SK-N-MC (cell line): ENCODE data around the gene CCNF.
"Not testable (repeated sequence)": the region's sequence is repeated elsewhere in the genome, so short reads cannot be mapped to it uniquely, and the experiment has no call there.

Source experiments
- DNase-seq: peaks from one replicate; pipeline ENCODE4 v3.0.0-alpha.2; 2011; ENCODE audit warnings: low read depth, low spot score
- H3K27ac ChIP-seq: fragments of 200-600 bp; sonication (generic); 2 replicates; pipeline ENCODE4 v1.5.1; 2016; ENCODE audit warnings: mixed run types
- H3K36me3 ChIP-seq: fragments of 200-600 bp; sonication (generic); 2 replicates; pipeline ENCODE4 v1.6.1; 2017; ENCODE audit warnings: antibody characterized with exemption, low read length, mixed read lengths; ENCODE audit not compliant: insufficient read depth
- H3K4me3 ChIP-seq: fragments of 200-600 bp; sonication (generic); 2 replicates; pipeline ENCODE4 v1.5.1; 2016
- H3K9ac ChIP-seq: fragments of 200-600 bp; sonication (generic); 2 replicates; pipeline ENCODE4 v1.8.0; 2017; ENCODE audit warnings: mixed run types, mixed read lengths; ENCODE audit not compliant: insufficient read length
- H3K9me3 ChIP-seq: fragments of 200-600 bp; sonication (generic); 2 replicates; pipeline ENCODE4 v1.6.1; 2017; ENCODE audit warnings: low read depth, mild to moderate bottlenecking, antibody characterized with exemption, low read length, moderate library complexity, mixed read lengths
- EZH2 ChIP-seq: fragments of 200-600 bp; sonication (generic); IDR thresholded peaks from one replicate; pipeline ENCODE4 v1.6.1; 2017; ENCODE audit warnings: antibody characterized with exemption
- FOXP2 ChIP-seq: optimal IDR thresholded peaks from 2 replicates; pipeline ENCODE3; 2011; ENCODE audit warnings: mild to moderate bottlenecking, moderate library complexity; ENCODE audit not compliant: insufficient read depth; ENCODE audit errors: extremely low read length, control extremely low read depth
- POLR2AphosphoS5 ChIP-seq: IDR thresholded peaks from 2 replicates; pipeline ENCODE4 v1.6.1; 2012; ENCODE audit warnings: mild to moderate bottlenecking, low read depth, low read length, borderline replicate concordance

The CCNF gene

GRCh38 chr16:2429034-2429770 lies at the start of gene CCNF:
TSS of gene CCNF (plus strand) at chr16:2429447. CDS start at chr16:2429482, 35 bp downstream.
- Histone ChIP-seq H3K36me3 (peaks cover 37% of the 10 kb centered on the region), H3K4me3 (peak within 1 kb of the TSS; percentile 92), H3K9ac (peak within 1 kb of the TSS; percentile 97), H3K9me3 (no peaks in the 10 kb centered on the region), H3K27ac (peak within 1 kb of the TSS; percentile 50; the same call in 1 of the 2 replicates)
- TF ChIP-seq FOXP2 (no peak), EZH2 (no peak), POLR2AphosphoS5 (peak; percentile 66; the same call in 1 of the 2 replicates)
- DNase-seq: peak; percentile 37

- no peak for DNase-seq
- TF ChIP-seq POLR2AphosphoS5 (no peak), EZH2 (no peak), FOXP2 (no peak)
- H3K9ac ChIP-seq: no peak overlapping the region
- no peaks in the 10 kb centered on the region for H3K36me3 ChIP-seq
- H3K27ac ChIP-seq: no peak overlapping the region
- H3K9me3 ChIP-seq: no peaks in the 10 kb centered on the region
- H3K4me3 ChIP-seq: no peak overlapping the region
Observed at GRCh38 chr16:2383501-2383900, 45.7 kb upstream of the CCNF start.

GRCh38 chr16:2384426-2384825 lies 44.8 kb upstream of the CCNF start:
- Histone ChIP-seq H3K27ac (no peak overlapping the region), H3K9me3 (no peaks in the 10 kb centered on the region), H3K36me3 (no peaks in the 10 kb centered on the region), H3K9ac (no peak overlapping the region), H3K4me3 (no peak overlapping the region)
- DNase-seq: no peak
- no peak for TF ChIP-seq EZH2
- TF ChIP-seq FOXP2: no peak
- TF ChIP-seq POLR2AphosphoS5: no peak

- no peaks in the 10 kb centered on the region for H3K9me3 ChIP-seq
- no peak overlapping the region for H3K27ac ChIP-seq
- TF ChIP-seq POLR2AphosphoS5 (no peak), EZH2 (no peak), FOXP2 (no peak)
- DNase-seq: no peak
- H3K4me3 ChIP-seq: no peak overlapping the region
- no peaks in the 10 kb centered on the region for H3K36me3 ChIP-seq
- H3K9ac ChIP-seq: no peak overlapping the region
Observed at GRCh38 chr16:2385190-2385836, 43.9 kb upstream of the CCNF start.

GRCh38 chr16:2385982-2386381 lies 43.3 kb upstream of the CCNF start:
- DNase-seq: not testable (repeated sequence)

GRCh38 chr16:2386990-2387389 lies 42.3 kb upstream of the CCNF start:
- no peak overlapping the region for H3K4me3 ChIP-seq
- no peak for TF ChIP-seq POLR2AphosphoS5
- TF ChIP-seq EZH2: no peak
- no peak for TF ChIP-seq FOXP2
- DNase-seq: no peak

More at GRCh38 chr16:2385982-2386381, 43.3 kb upstream of the CCNF start:
- H3K9ac ChIP-seq, H3K27ac ChIP-seq, H3K9me3 ChIP-seq, H3K4me3 ChIP-seq, H3K36me3 ChIP-seq: not testable (repeated sequence)

GRCh38 chr16:2388139-2388874 lies 40.9 kb upstream of the CCNF start:
- no peak for TF ChIP-seq EZH2
- TF ChIP-seq FOXP2: no peak
- no peak for TF ChIP-seq POLR2AphosphoS5
- Histone ChIP-seq H3K27ac (no peak overlapping the region), H3K9me3 (no peaks in the 10 kb centered on the region), H3K36me3 (no peaks in the 10 kb centered on the region), H3K4me3 (no peak overlapping the region), H3K9ac (no peak overlapping the region)
- DNase-seq: no peak

More at GRCh38 chr16:2386990-2387389, 42.3 kb upstream of the CCNF start:
- no peaks in the 10 kb centered on the region for H3K36me3 ChIP-seq
- no peaks in the 10 kb centered on the region for H3K9me3 ChIP-seq
- no peak overlapping the region for H3K9ac ChIP-seq
- no peak overlapping the region for H3K27ac ChIP-seq

GRCh38 chr16:2388875-2389433 lies 40.3 kb upstream of the CCNF start:
- no peak overlapping the region for H3K9ac ChIP-seq
- no peak for TF ChIP-seq FOXP2
- no peak for TF ChIP-seq POLR2AphosphoS5
- no peak for TF ChIP-seq EZH2
- no peak overlapping the region for H3K27ac ChIP-seq
- H3K9me3 ChIP-seq: no peaks in the 10 kb centered on the region
- no peak overlapping the region for H3K4me3 ChIP-seq
- DNase-seq: no peak
- H3K36me3 ChIP-seq: no peaks in the 10 kb centered on the region
